HG03460 (cell line): ENCODE data around the gene YIF1A.
"Not testable (repeated sequence)": the region's sequence is repeated elsewhere in the genome, so short reads cannot be mapped to it uniquely, and the experiment has no call there.

ENCODE experiments used
- ATAC-seq: cut with Tn5 transposase; IDR thresholded peaks from one replicate; pipeline ENCODE4 v1.9.1; 2021; ENCODE audit not compliant: unreplicated experiment

YIF1A gene

GRCh38 chr11:66287211-66287888, 1.6 kb downstream of the YIF1A start:
- no peak for ATAC-seq

GRCh38 chr11:66286699-66287098, 2.2 kb downstream of the YIF1A start:
- ATAC-seq, result no peak

GRCh38 chr11:66285250-66285947, 3.5 kb downstream of the YIF1A start:
- ATAC-seq, result no peak

GRCh38 chr11:66284526-66285078, 4.3 kb downstream of the YIF1A start:
- no peak for ATAC-seq

- no peak for ATAC-seq
Observed at GRCh38 chr11:66283461-66284105, 5.4 kb downstream of the YIF1A start.

- no peak for ATAC-seq
Observed at GRCh38 chr11:66282468-66283455, 6.2 kb downstream of the YIF1A start.

GRCh38 chr11:66281776-66282467, 7.0 kb downstream of the YIF1A start:
- ATAC-seq, result no peak

- no peak for ATAC-seq
Observed at GRCh38 chr11:66281001-66281400, 7.9 kb downstream of the YIF1A start.

GRCh38 chr11:66280428-66280827, 8.5 kb downstream of the YIF1A start:
- no peak for ATAC-seq

GRCh38 chr11:66279092-66279734, 9.7 kb downstream of the YIF1A start:
- no peak for ATAC-seq

GRCh38 chr11:66278363-66279091, 10.4 kb downstream of the YIF1A start:
- no peak for ATAC-seq

- no peak for ATAC-seq
Observed at GRCh38 chr11:66277471-66278362, 11.2 kb downstream of the YIF1A start, which contains the start of gene CNIH2. Gene CNIH2, plus strand, starts transcription at chr11:66278175. Its CDS starts 282 bp downstream, at chr11:66278457.

- ATAC-seq, result not testable (repeated sequence)
Observed at GRCh38 chr11:66277064-66277463, 11.9 kb downstream of the YIF1A start.

- not testable (repeated sequence) for ATAC-seq
Observed at GRCh38 chr11:66276619-66277018, 12.3 kb downstream of the YIF1A start.

- no peak for ATAC-seq
Observed at GRCh38 chr11:66275984-66276612, 12.8 kb downstream of the YIF1A start.

- ATAC-seq, result no peak
Observed at GRCh38 chr11:66275396-66275795, 13.5 kb downstream of the YIF1A start.

GRCh38 chr11:66274219-66274618, 14.7 kb downstream of the YIF1A start:
- ATAC-seq, result no peak
